Glutamatergic neuron (in vitro differentiated cells): ENCODE data around the gene SPOCK1. TPM values are rescaled to one million over a fixed set of nuclear protein-coding genes. Genes with fewer than 3 reads are reported as not detected.

Source experiments
- DNase-seq: peaks from one replicate; pipeline ENCODE4 v3.0.0; 2022
- H3K27ac Mint-ChIP-seq: one replicate; pipeline ENCODE4 v1.8.0; 2020; ENCODE audit warnings: mild to moderate bottlenecking, mixed read lengths, inconsistent platforms; ENCODE audit not compliant: unreplicated experiment
- H3K27me3 Mint-ChIP-seq: one replicate; pipeline ENCODE4 v1.8.0; 2020; ENCODE audit warnings: mild to moderate bottlenecking, moderate library complexity, mixed read lengths, inconsistent platforms; ENCODE audit not compliant: unreplicated experiment
- H3K36me3 Mint-ChIP-seq: one replicate; pipeline ENCODE4 v1.8.0; 2020; ENCODE audit warnings: mild to moderate bottlenecking, mixed read lengths, inconsistent platforms; ENCODE audit not compliant: unreplicated experiment
- H3K4me1 Mint-ChIP-seq: one replicate; pipeline ENCODE4 v1.8.0; 2020; ENCODE audit warnings: mild to moderate bottlenecking, low read depth, mixed read lengths, inconsistent platforms; ENCODE audit not compliant: unreplicated experiment
- H3K4me3 Mint-ChIP-seq: one replicate; pipeline ENCODE4 v1.8.0; 2020; ENCODE audit warnings: mild to moderate bottlenecking, mixed read lengths, inconsistent platforms; ENCODE audit not compliant: unreplicated experiment
- H3K9me3 Mint-ChIP-seq: one replicate; pipeline ENCODE4 v1.8.0; 2020; ENCODE audit warnings: mild to moderate bottlenecking, moderate library complexity, mixed read lengths, inconsistent platforms; ENCODE audit not compliant: unreplicated experiment
- CTCF ChIP-seq: fragments of 200-600 bp; sonication (generic); IDR thresholded peaks from one replicate; pipeline ENCODE4 v1.5.0; 2021; ENCODE audit not compliant: partially characterized antibody, unreplicated experiment
- total RNA-seq: library from RNA; stranded (reverse); fragmentation: NEBNext Ultra II Directional; extraction: Animal tissue kit (Norgen Biotek cat#: 25700); gene quantifications from one replicate; pipeline ENCODE4 v1.2.1, GENCODE V29; 2021; ENCODE audit not compliant: unreplicated experiment

SPOCK1 gene
- total RNA-seq, 1 donor from 2014 or later = 25.4 TPM

GRCh38 chr5:137010226-137010625 lies 488.9 kb downstream of the SPOCK1 start:
- Mint-ChIP-seq H3K27me3 (no peaks in the 10 kb centered on the region), H3K27ac (no peak overlapping the region)
- no peak for TF ChIP-seq CTCF

GRCh38 chr5:137004279-137004678 lies 494.8 kb downstream of the SPOCK1 start:
- H3K27ac Mint-ChIP-seq = no peak overlapping the region
- H3K9me3 Mint-ChIP-seq = no peaks in the 10 kb centered on the region
- no peak overlapping the region for H3K4me3 Mint-ChIP-seq
- DNase-seq = no peak
- no peaks in the 10 kb centered on the region for H3K36me3 Mint-ChIP-seq
- no peaks in the 10 kb centered on the region for H3K4me1 Mint-ChIP-seq
- no peak for TF ChIP-seq CTCF
- H3K27me3 Mint-ChIP-seq = no peaks in the 10 kb centered on the region

More at GRCh38 chr5:137010226-137010625, 488.9 kb downstream of the SPOCK1 start:
- Mint-ChIP-seq H3K36me3 (no peaks in the 10 kb centered on the region), H3K4me1 (no peaks in the 10 kb centered on the region), H3K4me3 (no peak overlapping the region), H3K9me3 (no peaks in the 10 kb centered on the region)
- DNase-seq = no peak

- no peaks in the 10 kb centered on the region for H3K36me3 Mint-ChIP-seq
Observed at GRCh38 chr5:137001026-137001569, 498.0 kb downstream of the SPOCK1 start.

GRCh38 chr5:136999787-137000186 lies 499.3 kb downstream of the SPOCK1 start:
- DNase-seq = no peak
- no peak overlapping the region for H3K27ac Mint-ChIP-seq
- no peaks in the 10 kb centered on the region for H3K27me3 Mint-ChIP-seq
- no peak overlapping the region for H3K4me3 Mint-ChIP-seq
- H3K4me1 Mint-ChIP-seq = no peaks in the 10 kb centered on the region
- H3K9me3 Mint-ChIP-seq = peaks cover 5% of the 10 kb centered on the region
- no peaks in the 10 kb centered on the region for H3K36me3 Mint-ChIP-seq
- TF ChIP-seq CTCF = no peak

More at GRCh38 chr5:137001026-137001569, 498.0 kb downstream of the SPOCK1 start:
- Mint-ChIP-seq H3K27ac (no peak overlapping the region), H3K27me3 (no peaks in the 10 kb centered on the region), H3K4me1 (no peaks in the 10 kb centered on the region), H3K9me3 (peaks cover 3% of the 10 kb centered on the region), H3K4me3 (no peak overlapping the region)
- no peak for TF ChIP-seq CTCF
- no peak for DNase-seq

- H3K27ac Mint-ChIP-seq = no peak overlapping the region
- no peak for DNase-seq
- no peak overlapping the region for H3K4me3 Mint-ChIP-seq
- H3K9me3 Mint-ChIP-seq = peaks cover 5% of the 10 kb centered on the region
- H3K4me1 Mint-ChIP-seq = no peaks in the 10 kb centered on the region
- H3K27me3 Mint-ChIP-seq = no peaks in the 10 kb centered on the region
- no peak for TF ChIP-seq CTCF
- no peaks in the 10 kb centered on the region for H3K36me3 Mint-ChIP-seq
Observed at GRCh38 chr5:136998854-136999357, 500.2 kb downstream of the SPOCK1 start.
